ENCODE measurements around the gene SMOC1. TPM values are rescaled to one million over a fixed set of nuclear protein-coding genes. Genes with fewer than 3 reads are reported as not detected.
A peak's percentile ranks its signal among the peaks of the same experiment; 100 is the strongest.

Gene SMOC1
- total RNA-seq, 1 experiment from 2014 or later: 0.14 TPM

GRCh38 chr14:69973846-69974245 is 94.6 kb downstream of the SMOC1 start:
- DNase-seq: no peak
- intact Hi-C loops (cut with micrococcal nuclease; ENCODE audit: unreplicated experiment): no loop called here
- no peaks in the 10 kb centered on the region for H3K9me3 Mint-ChIP-seq (ENCODE audit: unreplicated experiment)
- H3K4me3 Mint-ChIP-seq (ENCODE audit: unreplicated experiment): no peak overlapping the region
- peaks cover 8% of the 10 kb centered on the region for H3K4me1 Mint-ChIP-seq (ENCODE audit: low read depth, unreplicated experiment)
- no peaks in the 10 kb centered on the region for H3K36me3 ChIP-seq (ENCODE audit: control insufficient read depth, insufficient read depth, low read length)
- no TSS peak for BruUV-seq (replicated peaks)
- POLR2A ChIA-PET: interaction anchor here (0.6 kb wide), 1 partner anchor 14 kb away, joined by 4 read pairs; no protein-coding TSS in a partner anchor
- no peaks in the 10 kb centered on the region for H3K27me3 Mint-ChIP-seq (ENCODE audit: insufficient read depth, unreplicated experiment)
- H3K27me3 ChIP-seq (replicated peaks; ENCODE audit: control insufficient read depth, insufficient read depth, low read length): no peaks in the 10 kb centered on the region
- H3K27ac Mint-ChIP-seq (ENCODE audit: unreplicated experiment): no peak overlapping the region
- no peak overlapping the region for H3K4me3 ChIP-seq (ENCODE audit: low read depth, low read length)
- H3K4me1 ChIP-seq: peaks cover 19% of the 10 kb centered on the region
- H3K36me3 Mint-ChIP-seq (ENCODE audit: insufficient read depth, unreplicated experiment): no peaks in the 10 kb centered on the region
- CTCF ChIA-PET: no interaction called here
- no peak for TF ChIP-seq CTCF (IDR thresholded peaks at IDR 0.05; ENCODE audit: insufficient read depth in 1 of 2, low read depth in 1 of 2, low read length in 1 of 2, severe bottlenecking in 1 of 2, unreplicated experiment in 1 of 2)
- H3K9me3 ChIP-seq: no peaks in the 10 kb centered on the region

- Histone ChIP-seq H3K27me3 (replicated peaks; ENCODE audit: control insufficient read depth, insufficient read depth, low read length) (no peaks in the 10 kb centered on the region), H3K9me3 (no peaks in the 10 kb centered on the region), H3K4me1 (peaks cover 30% of the 10 kb centered on the region), H3K4me3 (ENCODE audit: low read depth, low read length) (no peak overlapping the region), H3K36me3 (ENCODE audit: control insufficient read depth, insufficient read depth, low read length) (no peaks in the 10 kb centered on the region)
- Mint-ChIP-seq H3K36me3 (ENCODE audit: insufficient read depth, unreplicated experiment) (no peaks in the 10 kb centered on the region), H3K27ac (ENCODE audit: unreplicated experiment) (peak overlapping the region; percentile 19), H3K9me3 (ENCODE audit: unreplicated experiment) (no peaks in the 10 kb centered on the region), H3K4me1 (ENCODE audit: low read depth, unreplicated experiment) (peaks cover 16% of the 10 kb centered on the region), H3K4me3 (ENCODE audit: unreplicated experiment) (no peak overlapping the region), H3K27me3 (ENCODE audit: insufficient read depth, unreplicated experiment) (no peaks in the 10 kb centered on the region)
- ChIA-PET POLR2A (no interaction called here), CTCF (interaction anchor here (0.5 kb wide), 1 partner anchor 122 kb away, joined by 3 read pairs; no protein-coding TSS in a partner anchor)
- intact Hi-C loops (cut with micrococcal nuclease; ENCODE audit: unreplicated experiment): loop anchor here (5.0 kb wide), 1 partner anchor 38 kb away; no protein-coding TSS in a partner anchor
- no TSS peak for BruUV-seq (replicated peaks)
- no peak for TF ChIP-seq CTCF (IDR thresholded peaks at IDR 0.05; ENCODE audit: insufficient read depth in 1 of 2, low read depth in 1 of 2, low read length in 1 of 2, severe bottlenecking in 1 of 2, unreplicated experiment in 1 of 2)
- no peak for DNase-seq
Measured at GRCh38 chr14:69979882-69980281, 100.7 kb downstream of the SMOC1 start.

- CTCF ChIA-PET: interaction anchor here (0.5 kb wide), 1 partner anchor 123 kb away, joined by 3 read pairs; no protein-coding TSS in a partner anchor
Measured at GRCh38 chr14:69980457-69981425, 101.5 kb downstream of the SMOC1 start.

More at GRCh38 chr14:69980457-69981425, 101.5 kb downstream of the SMOC1 start:
- Mint-ChIP-seq H3K27ac (ENCODE audit: unreplicated experiment) (peak overlapping the region; percentile 19), H3K27me3 (ENCODE audit: insufficient read depth, unreplicated experiment) (no peaks in the 10 kb centered on the region), H3K9me3 (ENCODE audit: unreplicated experiment) (no peaks in the 10 kb centered on the region), H3K4me1 (ENCODE audit: low read depth, unreplicated experiment) (peaks cover 16% of the 10 kb centered on the region), H3K4me3 (ENCODE audit: unreplicated experiment) (no peak overlapping the region), H3K36me3 (ENCODE audit: insufficient read depth, unreplicated experiment) (no peaks in the 10 kb centered on the region)
- Histone ChIP-seq H3K27me3 (replicated peaks; ENCODE audit: control insufficient read depth, insufficient read depth, low read length) (no peaks in the 10 kb centered on the region), H3K4me3 (ENCODE audit: low read depth, low read length) (no peak overlapping the region), H3K4me1 (peaks cover 30% of the 10 kb centered on the region), H3K9me3 (no peaks in the 10 kb centered on the region), H3K36me3 (ENCODE audit: control insufficient read depth, insufficient read depth, low read length) (no peaks in the 10 kb centered on the region)
- POLR2A ChIA-PET: no interaction called here
- TF ChIP-seq CTCF (IDR thresholded peaks at IDR 0.05; ENCODE audit: insufficient read depth in 1 of 2, low read depth in 1 of 2, low read length in 1 of 2, severe bottlenecking in 1 of 2, unreplicated experiment in 1 of 2): no peak
- no TSS peak for BruUV-seq (replicated peaks)
- intact Hi-C loops (cut with micrococcal nuclease; ENCODE audit: unreplicated experiment): loop anchor here (5.0 kb wide), 1 partner anchor 38 kb away; no protein-coding TSS in a partner anchor
- peak; percentile 47 to 77 for DNase-seq

All from Caco-2 (cell line).